Neural progenitor cell (in vitro differentiated cells): ENCODE data around the gene BBX. TPM values are rescaled to one million over a fixed set of nuclear protein-coding genes. Genes with fewer than 3 reads are reported as not detected.

Experiments
- DNase-seq: peaks from one replicate; pipeline ENCODE4 v3.0.0-alpha.2; 2016; ENCODE audit warnings: low spot score
- H2AFZ ChIP-seq: fragments of 200-600 bp; sonication (generic); replicated peaks from 2 replicates; pipeline ENCODE4 v1.6.1; 2016; ENCODE audit warnings: antibody characterized with exemption
- H3F3A ChIP-seq: fragments of 200-600 bp; sonication (generic); 2 replicates; pipeline ENCODE4 v1.6.1; 2016; ENCODE audit warnings: antibody characterized with exemption, low read depth
- H3K27ac ChIP-seq: fragments of 200-600 bp; sonication (generic); 2 replicates; pipeline ENCODE4 v1.5.1; 2016; ENCODE audit warnings: mild to moderate bottlenecking
- H3K27me3 ChIP-seq: fragments of 200-600 bp; sonication (generic); 2 replicates; pipeline ENCODE4 v1.6.1; 2016; ENCODE audit warnings: mild to moderate bottlenecking, moderate library complexity
- H3K36me3 ChIP-seq: fragments of 200-600 bp; sonication (generic); 2 replicates; pipeline ENCODE4 v1.5.1; 2016
- H3K4me1 ChIP-seq: fragments of 200-600 bp; sonication (generic); 2 replicates; pipeline ENCODE4 v1.6.1; 2016; ENCODE audit warnings: mixed run types
- H3K4me2 ChIP-seq: fragments of 200-600 bp; sonication (generic); 2 replicates; pipeline ENCODE4 v1.6.1; 2016
- H3K4me3 ChIP-seq: fragments of 200-600 bp; sonication (generic); 2 replicates; pipeline ENCODE4 v1.5.1; 2016
- H3K79me2 ChIP-seq: fragments of 200-600 bp; sonication (generic); 2 replicates; pipeline ENCODE4 v1.6.1; 2016; ENCODE audit warnings: low read depth
- H3K9ac ChIP-seq: fragments of 200-600 bp; sonication (generic); 2 replicates; pipeline ENCODE4 v1.6.1; 2016
- H3K9me3 ChIP-seq: fragments of 200-600 bp; sonication (generic); 2 replicates; pipeline ENCODE4 v1.5.1; 2016; ENCODE audit warnings: low read depth
- H4K20me1 ChIP-seq: fragments of 200-600 bp; sonication (generic); 2 replicates; pipeline ENCODE4 v1.6.1; 2016; ENCODE audit warnings: low read depth
- H3K27ac Mint-ChIP-seq: 3 replicates; pipeline ENCODE4 v1.8.0; 2021; ENCODE audit warnings: mixed read lengths
- H3K27me3 Mint-ChIP-seq: 2 replicates; pipeline ENCODE4 v1.8.0; 2022; ENCODE audit warnings: low read depth, mild to moderate bottlenecking, inconsistent platforms, moderate library complexity, mixed read lengths; ENCODE audit not compliant: insufficient read depth
- H3K36me3 Mint-ChIP-seq: 3 replicates; pipeline ENCODE4 v1.8.0; 2021; ENCODE audit warnings: mixed read lengths
- H3K4me1 Mint-ChIP-seq: 3 replicates; pipeline ENCODE4 v1.8.0; 2021; ENCODE audit warnings: mixed read lengths
- H3K4me3 Mint-ChIP-seq: 3 replicates; pipeline ENCODE4 v1.8.0; 2021; ENCODE audit warnings: mild to moderate bottlenecking, moderate library complexity, mixed read lengths
- H3K9me3 Mint-ChIP-seq: 3 replicates; pipeline ENCODE4 v1.8.0; 2020; ENCODE audit warnings: mixed read lengths
- EZH2 ChIP-seq: fragments of 200-600 bp; sonication (generic); IDR thresholded peaks from 2 replicates; pipeline ENCODE4 v1.6.1; 2017; ENCODE audit warnings: antibody characterized with exemption, mild to moderate bottlenecking, moderate library complexity
- EZH2phosphoT487 ChIP-seq: fragments of 200-600 bp; sonication (generic); IDR thresholded peaks from 2 replicates; pipeline ENCODE4 v1.6.1; 2017; ENCODE audit warnings: antibody characterized with exemption
- total RNA-seq: library from RNA; depleted of rRNA; stranded (reverse); fragments of >200 nt; gene quantifications from 2 replicates; pipeline ENCODE4 v1.2.3, GENCODE V29; 2015; ENCODE audit warnings: low replicate concordance
- TF ChIP-seq, protein P1 (sequence below): fragments of 200-600 bp; sonication (generic); IDR thresholded peaks from 2 replicates; pipeline ENCODE4 v1.5.1; 2017; ENCODE audit warnings: antibody characterized with exemption, mild to moderate bottlenecking

Gene BBX
- total RNA-seq, 1 donor from 2014 or later, result 110 TPM

DNA sequence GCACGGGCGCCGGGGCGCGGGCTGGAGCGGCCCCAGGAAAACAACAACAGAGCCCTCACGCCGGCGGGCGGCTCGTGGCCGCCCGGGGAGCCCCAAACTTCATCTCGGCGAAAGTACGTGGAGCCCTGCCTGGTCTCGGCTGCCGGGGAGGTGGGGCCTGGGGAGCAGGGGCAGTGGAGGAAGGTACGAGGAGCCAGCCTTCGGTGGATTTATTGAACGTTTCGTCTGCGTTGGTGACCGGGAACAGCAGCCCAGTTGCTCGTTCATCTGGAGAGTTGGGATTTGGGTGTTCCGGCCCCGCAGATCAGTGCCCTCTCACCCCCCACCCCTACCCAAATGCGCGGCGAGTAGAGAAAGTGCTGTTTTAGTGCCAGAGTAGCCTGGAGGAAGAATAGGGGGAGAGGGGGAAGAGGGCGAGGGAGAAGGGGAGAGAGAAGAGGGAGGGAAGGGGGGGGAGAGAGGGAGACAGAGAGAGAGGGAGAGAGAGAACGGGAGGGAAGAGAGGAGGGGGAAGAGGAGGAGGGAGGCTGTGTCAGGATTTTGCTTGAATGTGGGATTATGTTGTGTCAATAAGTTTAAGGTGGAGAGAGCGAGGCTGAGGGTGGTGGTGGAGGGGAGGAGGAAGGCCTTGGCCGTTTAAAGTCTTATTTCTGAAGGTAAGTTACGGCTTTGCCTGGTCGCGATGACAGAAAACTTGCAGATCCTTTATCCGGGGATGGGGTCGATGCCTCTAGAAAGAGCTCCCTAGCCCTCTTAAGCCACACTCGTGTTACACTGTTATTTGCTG is 970 bp downstream of the BBX start:
- H3K27me3 Mint-ChIP-seq, result peaks cover 10% of the 10 kb centered on the region
- Histone ChIP-seq H3K4me3 (peak overlapping the region; percentile 95), H3K36me3 (peaks cover 6% of the 10 kb centered on the region), H4K20me1 (peaks cover 34% of the 10 kb centered on the region), H3K27me3 (no peaks in the 10 kb centered on the region), H3K79me2 (peaks cover 56% of the 10 kb centered on the region), H3K4me2 (peak overlapping the region; percentile 91), H3K9me3 (no peaks in the 10 kb centered on the region), H3K9ac (peak overlapping the region; percentile 68), H2AFZ (peak overlapping the region; percentile 99), H3K27ac (peak overlapping the region; percentile 76), H3F3A (peaks cover 14% of the 10 kb centered on the region), H3K4me1 (peaks cover 5% of the 10 kb centered on the region)
- no peaks in the 10 kb centered on the region for H3K9me3 Mint-ChIP-seq
- peak overlapping the region; percentile 99 for H3K4me3 Mint-ChIP-seq
- peak; percentile 74 for DNase-seq
- peak; percentile 31 for TF ChIP-seq EZH2phosphoT487
- TF ChIP-seq, protein P1, sequence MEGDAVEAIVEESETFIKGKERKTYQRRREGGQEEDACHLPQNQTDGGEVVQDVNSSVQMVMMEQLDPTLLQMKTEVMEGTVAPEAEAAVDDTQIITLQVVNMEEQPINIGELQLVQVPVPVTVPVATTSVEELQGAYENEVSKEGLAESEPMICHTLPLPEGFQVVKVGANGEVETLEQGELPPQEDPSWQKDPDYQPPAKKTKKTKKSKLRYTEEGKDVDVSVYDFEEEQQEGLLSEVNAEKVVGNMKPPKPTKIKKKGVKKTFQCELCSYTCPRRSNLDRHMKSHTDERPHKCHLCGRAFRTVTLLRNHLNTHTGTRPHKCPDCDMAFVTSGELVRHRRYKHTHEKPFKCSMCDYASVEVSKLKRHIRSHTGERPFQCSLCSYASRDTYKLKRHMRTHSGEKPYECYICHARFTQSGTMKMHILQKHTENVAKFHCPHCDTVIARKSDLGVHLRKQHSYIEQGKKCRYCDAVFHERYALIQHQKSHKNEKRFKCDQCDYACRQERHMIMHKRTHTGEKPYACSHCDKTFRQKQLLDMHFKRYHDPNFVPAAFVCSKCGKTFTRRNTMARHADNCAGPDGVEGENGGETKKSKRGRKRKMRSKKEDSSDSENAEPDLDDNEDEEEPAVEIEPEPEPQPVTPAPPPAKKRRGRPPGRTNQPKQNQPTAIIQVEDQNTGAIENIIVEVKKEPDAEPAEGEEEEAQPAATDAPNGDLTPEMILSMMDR, result no peak
- H3K4me1 Mint-ChIP-seq, result peaks cover 21% of the 10 kb centered on the region
- peak overlapping the region; percentile 88 for H3K27ac Mint-ChIP-seq
- peaks cover 7% of the 10 kb centered on the region for H3K36me3 Mint-ChIP-seq

DNA sequence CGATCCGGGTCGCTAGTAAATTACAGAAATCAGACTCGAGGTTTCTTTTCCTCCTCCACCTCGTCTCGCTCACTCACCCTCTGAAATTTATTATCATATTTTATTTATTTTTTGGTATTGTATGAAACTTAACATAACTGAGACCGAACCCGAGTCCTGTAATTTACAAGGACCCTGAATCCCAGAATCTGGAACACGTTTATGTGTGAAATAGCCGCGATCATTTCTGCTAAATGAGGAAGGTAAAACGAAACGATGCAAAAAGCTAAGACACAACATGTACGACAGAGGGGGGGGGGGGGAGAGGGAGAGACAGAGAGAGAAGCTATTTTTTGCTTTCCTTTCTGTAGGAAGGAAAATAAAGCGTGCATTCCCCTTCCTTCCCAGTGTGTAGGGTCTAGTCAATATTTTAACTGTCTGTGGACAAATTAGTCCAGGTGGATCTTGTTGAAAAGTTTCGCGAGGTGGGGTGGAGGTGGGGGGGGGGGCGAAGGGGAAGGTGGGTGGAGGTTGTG is 1.6 kb downstream of the BBX start:
- peak overlapping the region; percentile 76 for H3K27ac ChIP-seq
- no peak overlapping the region for H2AFZ ChIP-seq
- peaks cover 6% of the 10 kb centered on the region for H3K36me3 ChIP-seq
- peak overlapping the region; percentile 91 for H3K4me2 ChIP-seq
- H3K79me2 ChIP-seq, result peaks cover 62% of the 10 kb centered on the region
- TF ChIP-seq, protein P1, result no peak
- TF ChIP-seq EZH2phosphoT487, result no peak
- TF ChIP-seq EZH2, result no peak
- peaks cover 40% of the 10 kb centered on the region for H4K20me1 ChIP-seq
- Mint-ChIP-seq H3K4me3 (peak overlapping the region; percentile 99), H3K4me1 (peaks cover 21% of the 10 kb centered on the region), H3K9me3 (no peaks in the 10 kb centered on the region), H3K36me3 (peaks cover 9% of the 10 kb centered on the region), H3K27me3 (peaks cover 10% of the 10 kb centered on the region), H3K27ac (peak overlapping the region; percentile 88)
- H3F3A ChIP-seq, result peaks cover 14% of the 10 kb centered on the region
- no peaks in the 10 kb centered on the region for H3K27me3 ChIP-seq
- peak; percentile 43 for DNase-seq
- H3K9me3 ChIP-seq, result no peaks in the 10 kb centered on the region
- peak overlapping the region; percentile 68 for H3K9ac ChIP-seq
- peak overlapping the region; percentile 95 for H3K4me3 ChIP-seq
- peaks cover 5% of the 10 kb centered on the region for H3K4me1 ChIP-seq

DNA sequence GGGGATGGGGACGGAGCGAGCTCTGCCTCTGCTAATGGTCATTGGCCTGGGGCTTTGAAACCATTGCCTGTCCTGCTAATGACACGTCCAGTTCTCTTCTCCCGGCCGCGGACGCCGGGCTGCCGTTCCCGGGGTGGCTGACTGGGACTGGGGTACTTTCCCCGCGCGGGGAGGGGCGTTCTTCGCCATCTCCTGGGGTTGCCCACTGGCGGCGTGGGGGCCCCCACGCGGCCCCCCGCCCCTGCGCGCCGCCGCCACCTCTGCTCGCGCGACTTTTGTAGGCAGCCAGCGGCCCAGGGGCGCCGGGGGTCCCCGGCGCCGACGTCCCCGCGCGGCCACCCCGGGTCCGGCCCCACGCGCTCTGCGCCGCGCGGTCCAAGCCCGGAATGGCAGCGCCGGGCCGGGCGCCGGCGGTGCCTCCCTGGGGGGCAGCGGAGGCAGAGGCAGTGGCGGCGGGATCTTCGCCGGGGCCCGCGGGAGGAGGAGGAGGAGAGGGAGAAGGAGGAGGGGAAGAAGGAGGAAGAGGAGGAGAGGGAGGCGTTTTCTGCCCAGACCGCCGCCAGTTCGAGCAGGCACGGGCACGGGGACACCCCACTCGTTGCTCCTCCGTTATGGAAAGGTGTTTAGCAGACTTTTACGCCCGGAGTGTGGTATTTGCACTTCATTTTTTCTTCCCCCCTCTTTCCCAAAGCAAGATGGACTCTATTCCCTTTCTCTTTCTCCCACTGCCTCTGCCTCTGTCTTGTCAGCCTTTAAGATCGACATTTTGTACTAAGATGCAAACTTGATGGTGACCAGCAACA is 2.3 kb downstream of the BBX start:
- Histone ChIP-seq H3K4me3 (peak overlapping the region; percentile 95), H3K27me3 (no peaks in the 10 kb centered on the region), H3K9me3 (no peaks in the 10 kb centered on the region), H3K36me3 (peaks cover 6% of the 10 kb centered on the region), H4K20me1 (peaks cover 47% of the 10 kb centered on the region), H3K4me1 (peaks cover 5% of the 10 kb centered on the region), H3K9ac (peak overlapping the region; percentile 22), H3K4me2 (peak overlapping the region; percentile 91), H2AFZ (no peak overlapping the region), H3F3A (peaks cover 14% of the 10 kb centered on the region), H3K79me2 (peaks cover 69% of the 10 kb centered on the region), H3K27ac (no peak overlapping the region)
- H3K36me3 Mint-ChIP-seq, result peaks cover 15% of the 10 kb centered on the region
- H3K27ac Mint-ChIP-seq, result peak overlapping the region; percentile 90
- peaks cover 21% of the 10 kb centered on the region for H3K4me1 Mint-ChIP-seq
- DNase-seq, result peak; percentile 76
- peak overlapping the region; percentile 99 for H3K4me3 Mint-ChIP-seq
- TF ChIP-seq, protein P1, result no peak
- no peak for TF ChIP-seq EZH2
- TF ChIP-seq EZH2phosphoT487, result no peak
- H3K27me3 Mint-ChIP-seq, result peaks cover 10% of the 10 kb centered on the region
- H3K9me3 Mint-ChIP-seq, result no peaks in the 10 kb centered on the region
